ENCODE data around the gene RPS6KC1.
"Not testable (repeated sequence)": the region's sequence is repeated elsewhere in the genome, so short reads cannot be mapped to it uniquely, and the experiment has no call there.

The RPS6KC1 gene

DNA sequence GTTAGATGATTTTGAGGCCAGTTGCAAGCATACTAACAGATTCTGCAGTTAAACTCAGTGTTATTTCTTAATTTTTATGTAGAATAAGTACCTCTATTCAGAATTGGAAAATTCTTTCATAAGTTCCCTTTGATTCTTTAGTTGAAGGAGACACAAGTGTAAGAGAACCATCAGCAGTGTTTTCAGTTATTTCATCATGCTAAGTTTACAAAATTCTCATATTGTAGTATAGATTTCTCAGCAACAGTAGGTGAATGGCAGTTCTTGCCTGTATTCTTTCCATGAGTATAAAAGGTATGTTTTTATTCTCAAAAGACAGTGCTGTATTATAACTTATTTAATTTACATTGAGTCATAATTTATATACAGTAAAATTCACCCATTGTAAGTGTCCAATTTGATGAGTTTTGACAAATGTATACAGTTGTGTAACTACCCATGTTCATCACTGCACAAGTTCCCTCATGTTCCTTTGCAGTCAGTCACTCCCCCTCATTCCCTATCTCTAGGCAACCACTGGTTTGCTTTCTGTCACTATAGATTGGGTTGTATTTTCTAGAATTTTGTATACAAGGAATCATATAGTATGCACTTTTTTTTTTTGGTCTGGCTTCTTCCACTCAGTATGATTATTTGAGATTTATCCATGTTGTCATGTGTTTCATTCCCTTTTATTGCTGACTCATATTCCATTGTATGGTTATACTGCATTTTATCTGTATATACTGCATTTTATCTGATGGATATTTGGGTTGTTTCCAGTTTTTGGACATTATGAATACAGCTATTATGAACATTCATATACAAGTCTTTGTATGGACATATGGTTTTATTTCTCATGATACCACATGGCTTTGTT, 3.9 kb downstream of the RPS6KC1 start:
- DNase-seq, result no peak
- ATAC-seq, result no peak

DNA sequence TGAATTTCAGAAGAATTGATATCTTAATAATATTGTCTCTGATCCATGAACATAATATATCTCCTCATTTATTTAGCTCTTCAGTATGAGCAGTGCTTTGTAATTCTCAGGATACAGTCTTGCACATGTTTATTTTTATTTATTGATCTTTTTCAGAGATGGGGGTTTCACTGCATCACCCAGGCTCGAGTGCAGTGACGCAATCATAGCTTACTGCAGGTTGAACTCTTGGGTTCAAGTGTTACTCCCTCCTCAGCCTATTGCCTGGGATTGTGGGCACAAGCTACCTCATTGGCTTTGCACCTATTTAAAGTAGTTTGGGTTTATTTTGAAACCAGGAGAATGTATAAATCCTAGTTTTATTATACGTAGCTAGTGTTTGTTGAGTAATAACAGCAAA, 4.7 kb downstream of the RPS6KC1 start:
- DNase-seq, result no peak
- ATAC-seq, result no peak

DNA sequence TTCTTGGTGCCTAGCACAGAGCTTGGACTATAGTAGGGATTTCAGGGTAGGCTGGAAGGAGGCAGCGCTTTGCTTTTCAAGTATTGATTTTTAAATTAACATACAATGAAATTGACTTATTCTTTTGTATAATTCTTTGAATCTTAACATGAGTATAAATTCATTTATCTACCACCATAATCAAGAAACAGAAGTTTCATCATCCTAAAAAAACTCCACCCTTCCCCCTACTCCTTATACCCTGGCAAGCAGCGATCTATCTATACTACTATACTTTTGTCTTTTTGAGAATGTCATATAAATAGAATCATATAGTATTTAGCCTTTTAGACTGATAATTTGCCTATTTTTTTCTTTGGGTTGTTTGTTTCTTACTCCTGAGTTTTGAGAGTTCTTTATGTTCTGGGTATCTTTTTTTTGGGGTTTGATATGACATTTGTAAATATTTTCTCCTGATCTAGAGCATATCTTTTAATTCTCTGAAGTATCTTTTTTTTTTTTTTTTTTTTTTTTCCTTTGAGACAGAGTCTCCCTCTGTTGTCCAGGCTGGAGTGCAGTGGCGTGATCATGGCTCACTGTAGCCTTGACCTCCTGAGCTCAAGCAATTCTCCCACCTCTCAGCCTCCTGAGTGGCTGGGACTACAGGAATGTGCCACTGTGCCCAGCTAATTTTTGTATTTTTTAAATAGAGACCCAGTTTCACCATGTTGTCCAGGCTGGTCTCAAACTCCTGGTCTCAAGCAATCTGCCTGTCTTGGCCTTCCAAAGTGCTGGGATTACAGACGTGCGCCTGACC, 6.4 kb downstream of the RPS6KC1 start:
- ATAC-seq (no peak), DNase-seq (no peak)

DNA sequence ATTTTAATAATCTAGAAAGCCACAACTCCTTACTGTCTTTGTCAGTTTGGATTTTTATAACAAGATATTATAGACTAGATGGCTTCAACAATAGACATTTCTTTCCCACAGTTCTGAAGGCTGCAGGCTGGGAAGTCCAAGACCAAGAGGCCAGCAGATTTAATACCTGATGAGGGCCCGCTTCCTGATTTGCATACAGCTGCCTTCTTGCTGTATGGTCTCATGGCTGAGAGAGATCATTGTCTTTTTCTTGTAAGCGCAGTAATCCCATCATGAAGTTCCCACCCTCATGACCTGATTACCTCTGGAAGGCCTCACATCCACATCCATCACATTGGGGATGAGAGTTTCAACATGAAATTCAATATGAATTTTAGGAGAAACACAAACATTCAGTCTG, 9.8 kb downstream of the RPS6KC1 start:
- DNase-seq (no peak), ATAC-seq (no peak)

DNA sequence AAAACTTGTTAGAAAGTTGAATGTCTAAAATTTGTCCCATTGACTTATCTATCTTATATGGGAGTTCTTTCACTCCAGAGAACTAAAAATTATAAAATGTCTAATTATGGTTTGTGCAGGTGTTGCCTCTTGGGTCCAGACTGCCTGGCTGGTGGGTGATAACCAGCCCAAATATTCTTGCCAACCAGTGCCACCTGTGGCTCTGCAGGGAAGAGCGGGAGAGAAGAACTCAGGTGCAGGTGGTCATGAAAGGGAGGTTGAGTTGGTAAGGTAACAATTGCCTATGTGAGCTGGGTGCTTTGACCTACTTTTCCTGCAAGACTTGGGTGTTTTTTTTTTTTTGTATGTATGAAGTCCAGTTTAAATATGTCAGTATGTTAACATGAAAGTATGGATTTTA, 10.2 kb downstream of the RPS6KC1 start:
- ATAC-seq, result no peak
- no peak for DNase-seq

DNA sequence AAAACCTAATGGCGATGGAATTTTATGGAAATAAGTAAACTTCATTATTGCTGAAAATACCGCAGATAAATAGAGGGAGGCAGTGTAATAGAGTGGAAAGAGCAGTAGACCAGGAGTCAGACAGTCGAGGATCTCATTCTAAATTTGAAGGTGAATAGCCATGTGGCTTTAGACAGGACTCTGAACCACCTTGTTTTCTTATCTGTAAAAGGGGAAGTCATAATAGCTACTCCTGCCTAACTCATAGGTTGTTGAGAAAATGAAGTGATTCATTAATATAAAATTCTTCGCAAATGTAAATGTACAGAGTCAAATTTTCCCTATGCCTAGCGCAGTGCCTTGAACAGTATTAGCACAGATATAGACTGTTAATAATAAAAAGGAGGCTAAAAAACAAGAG, 14.8 kb downstream of the RPS6KC1 start:
- no peak for DNase-seq
- no peak for ATAC-seq

DNA sequence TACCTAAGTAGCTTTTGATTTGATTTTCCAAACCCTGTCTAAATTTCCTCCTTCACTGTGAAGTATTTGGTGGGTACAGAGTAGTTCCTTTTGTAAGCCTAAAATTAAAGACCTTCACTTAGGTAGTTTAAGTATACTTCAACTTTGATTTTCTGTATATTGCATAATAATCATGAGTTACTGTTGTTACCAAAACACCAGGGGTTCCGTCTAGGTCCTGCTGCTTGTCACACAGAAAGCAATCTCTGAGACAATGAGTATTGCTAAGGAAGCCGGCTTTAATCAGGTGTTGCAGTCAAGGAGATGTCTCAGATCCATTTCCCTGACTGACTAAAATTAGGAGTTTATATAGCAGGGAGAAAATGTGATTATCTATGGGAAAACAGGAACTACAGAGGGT, 15.3 kb downstream of the RPS6KC1 start:
- ATAC-seq (no peak), DNase-seq (no peak)

DNA sequence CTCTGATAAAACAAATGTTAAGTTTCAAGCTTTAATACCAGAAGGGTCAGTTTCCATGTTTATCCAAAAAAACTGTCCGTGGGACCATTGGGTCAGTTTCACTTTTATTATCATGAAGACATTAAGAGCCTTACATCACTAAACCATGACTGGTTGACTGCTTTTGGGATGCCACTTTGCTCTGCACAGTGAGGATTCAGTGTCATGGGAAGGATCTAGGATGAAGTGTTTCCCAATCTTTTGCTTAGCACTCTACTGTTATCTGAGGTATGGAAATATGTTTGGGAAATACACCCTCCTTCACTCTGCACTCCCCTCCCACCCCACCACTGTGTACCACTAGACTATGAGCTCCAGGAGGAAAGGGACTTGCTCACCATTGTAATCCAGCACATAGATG, 16.3 kb downstream of the RPS6KC1 start:
- ATAC-seq, result no peak
- no peak for DNase-seq

DNA sequence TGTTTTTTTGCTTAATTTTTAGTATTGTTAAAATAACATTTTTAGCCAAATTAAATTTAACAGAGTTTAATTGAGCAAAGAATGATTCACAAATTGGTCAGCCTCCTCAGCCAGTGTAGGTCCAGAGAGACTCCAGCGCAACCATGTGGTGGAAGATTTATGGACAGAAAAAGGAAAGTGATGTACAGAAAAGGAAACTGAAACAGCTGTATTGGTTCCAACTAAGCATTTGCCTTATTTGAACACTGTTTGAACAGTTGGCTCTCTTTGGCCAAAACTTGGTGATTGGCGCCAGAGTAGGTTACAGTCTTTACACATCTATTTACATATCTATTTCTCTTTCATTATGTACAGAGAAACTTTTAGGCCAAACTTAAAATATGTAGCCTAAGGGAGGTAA, 19.4 kb downstream of the RPS6KC1 start:
- DNase-seq (peak; percentile 25), ATAC-seq (peak; percentile 80)

DNA sequence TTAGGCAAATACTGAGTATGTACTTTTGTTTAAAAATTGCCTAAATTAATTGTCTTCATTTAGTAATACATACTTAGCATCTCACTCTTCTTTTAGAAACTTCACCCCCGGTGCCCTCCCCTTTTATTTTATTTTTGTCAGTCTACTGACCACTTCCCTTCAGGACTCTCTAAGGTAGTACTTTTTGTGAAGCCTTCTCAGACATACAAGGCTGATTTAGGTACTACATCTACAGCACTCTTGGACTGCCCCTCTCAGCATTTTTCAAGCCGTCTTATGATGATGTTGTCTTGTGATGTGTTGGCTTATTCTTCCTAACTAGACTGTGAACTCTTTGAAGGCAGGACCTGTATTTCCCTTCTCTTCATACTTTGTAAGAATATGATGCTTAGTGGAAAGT, 24.7 kb downstream of the RPS6KC1 start:
- ATAC-seq (no peak), DNase-seq (no peak)

DNA sequence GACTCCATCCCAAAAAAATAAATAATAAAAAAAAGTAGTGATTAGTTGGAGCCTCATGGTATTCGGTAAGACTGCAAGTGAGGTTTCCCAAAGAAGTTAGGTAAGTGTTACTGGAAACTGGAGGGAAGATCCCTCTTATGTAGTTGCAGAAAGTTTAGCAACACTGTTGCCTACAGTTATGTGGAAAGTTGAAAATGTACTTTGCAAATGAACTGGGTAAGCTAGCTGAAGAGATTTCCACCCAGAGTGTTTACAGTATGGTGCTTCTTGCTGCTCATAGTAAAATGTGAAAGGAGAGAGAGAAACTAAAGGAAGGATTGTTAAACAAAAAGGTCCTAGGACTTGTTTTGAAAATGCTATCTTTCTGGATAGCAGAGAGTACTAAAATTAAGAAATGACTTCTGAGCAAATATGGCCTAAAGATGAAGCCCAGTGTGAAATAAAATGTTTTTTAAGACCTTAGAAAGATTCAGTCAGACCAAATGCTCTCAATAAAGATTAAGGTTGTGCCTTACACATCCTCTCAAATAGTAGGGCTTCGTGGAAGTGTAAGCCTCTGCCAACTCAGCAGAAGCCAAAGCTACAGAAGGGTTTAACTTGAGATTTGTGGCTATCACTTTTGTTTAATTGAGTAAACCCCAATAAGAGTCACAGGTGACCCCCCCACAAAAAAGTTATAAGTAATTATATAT, 31.5 kb downstream of the RPS6KC1 start:
- DNase-seq (no peak), ATAC-seq (peak; percentile 28)

DNA sequence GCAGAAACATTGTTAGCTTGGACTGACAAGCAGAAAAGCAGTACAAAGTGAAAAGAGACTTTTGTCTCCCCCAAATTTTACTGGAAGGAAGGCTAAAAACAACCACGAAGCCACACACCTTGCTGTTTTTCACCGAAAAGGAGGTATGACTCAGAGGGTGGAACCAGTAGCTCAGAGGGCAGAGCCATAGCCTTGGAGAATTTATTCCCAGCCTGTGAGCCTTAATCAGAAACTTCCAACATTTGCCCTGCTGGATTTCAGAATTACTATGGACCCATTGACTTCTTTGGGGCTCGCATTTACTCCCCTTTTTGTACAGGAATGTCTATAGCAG, 32.0 kb downstream of the RPS6KC1 start:
- ATAC-seq (peak; percentile 59), DNase-seq (no peak)

DNA sequence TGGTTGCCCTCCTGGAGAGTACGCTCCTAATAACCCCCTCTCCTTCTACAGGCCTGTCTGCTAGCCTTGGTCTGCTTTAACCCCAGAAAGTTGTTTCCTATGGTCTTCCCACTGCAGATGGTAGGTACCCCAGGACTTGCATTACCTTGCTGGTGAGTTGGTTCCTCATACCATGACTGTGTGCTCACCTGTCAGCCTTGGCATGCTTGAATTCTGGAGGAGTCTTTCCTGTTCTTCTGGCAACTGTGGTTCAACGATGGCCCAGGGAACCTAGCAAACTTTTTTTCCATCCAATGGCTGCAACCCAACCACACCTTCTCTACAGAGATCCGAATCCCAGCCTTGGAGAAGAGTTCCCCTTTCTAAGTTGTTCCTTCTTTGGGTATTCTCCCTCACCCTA, 36.9 kb downstream of the RPS6KC1 start:
- ATAC-seq (no peak), DNase-seq (no peak)

DNA sequence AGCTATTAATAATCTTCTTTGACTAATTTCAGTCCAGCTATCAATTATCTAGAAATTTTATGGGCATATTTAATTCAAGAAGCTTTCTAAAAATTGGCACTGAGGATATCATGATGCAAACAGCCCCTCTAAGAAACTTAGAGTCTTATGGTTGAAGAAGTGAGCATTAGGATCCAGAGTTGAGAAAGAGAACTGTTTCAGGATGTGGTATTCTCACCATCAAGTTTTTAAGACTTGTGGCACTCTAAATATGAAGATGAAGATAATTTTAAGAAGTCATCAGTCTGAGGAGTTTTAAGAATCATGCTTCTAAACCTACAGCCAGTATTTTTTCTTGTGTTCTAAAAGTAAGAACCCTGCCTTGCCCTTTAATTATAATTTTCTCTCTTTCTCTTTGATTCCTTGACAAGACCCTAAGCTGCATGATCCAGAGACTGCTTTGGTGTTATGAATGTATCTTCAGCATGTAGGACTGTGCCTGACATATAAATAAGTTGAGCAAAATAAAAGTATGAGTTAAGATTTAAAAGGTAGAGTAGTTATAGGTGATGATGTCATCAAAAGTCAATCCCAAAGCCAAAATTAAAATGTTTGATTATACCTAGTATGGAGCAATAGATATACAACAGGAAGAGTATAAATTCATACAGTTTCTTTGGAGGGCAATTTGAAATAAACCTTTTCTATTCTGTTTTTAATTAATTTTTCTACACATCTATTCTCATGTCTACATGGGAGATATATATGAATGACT, 39.1 kb downstream of the RPS6KC1 start:
- DNase-seq (no peak), ATAC-seq (no peak)

DNA sequence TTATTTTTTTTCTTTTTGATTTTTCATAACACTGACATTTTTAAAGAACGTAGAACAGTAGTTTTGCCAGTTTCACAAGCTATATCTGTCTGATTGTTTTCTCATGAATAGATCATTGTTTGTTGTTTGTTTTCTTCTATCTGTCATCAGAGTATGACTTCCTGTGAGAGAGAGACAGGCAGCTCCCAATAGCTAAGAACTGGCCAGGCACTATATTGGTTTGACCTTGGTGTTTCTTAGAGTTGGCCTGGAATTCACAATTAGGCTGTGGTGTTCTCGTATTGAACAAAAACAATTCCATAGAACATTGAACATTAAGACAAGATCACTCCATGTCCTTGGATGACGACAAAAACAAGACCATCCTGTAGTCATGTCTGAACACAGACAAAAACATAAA, 43.4 kb downstream of the RPS6KC1 start:
- ATAC-seq, result no peak
- DNase-seq, result no peak

DNA sequence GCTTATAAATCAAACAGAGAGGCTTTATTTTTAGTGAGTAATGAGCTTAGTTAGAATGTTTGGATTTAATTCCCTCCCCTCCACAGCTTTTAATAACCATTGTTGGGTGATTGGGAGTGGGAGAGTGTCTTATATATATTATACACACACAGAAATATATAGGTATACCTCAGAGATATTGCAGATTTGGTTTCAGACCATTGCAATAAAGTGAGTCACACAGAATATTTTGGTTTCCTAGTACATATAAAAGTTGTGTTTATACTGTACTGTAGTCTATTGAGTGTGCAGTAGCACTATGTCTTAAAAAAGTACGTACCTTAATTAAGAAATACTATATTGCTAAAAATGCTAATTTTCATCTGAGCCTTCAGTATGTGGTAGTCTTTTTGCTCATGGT, 44.4 kb downstream of the RPS6KC1 start:
- no peak for DNase-seq
- no peak for ATAC-seq

DNA sequence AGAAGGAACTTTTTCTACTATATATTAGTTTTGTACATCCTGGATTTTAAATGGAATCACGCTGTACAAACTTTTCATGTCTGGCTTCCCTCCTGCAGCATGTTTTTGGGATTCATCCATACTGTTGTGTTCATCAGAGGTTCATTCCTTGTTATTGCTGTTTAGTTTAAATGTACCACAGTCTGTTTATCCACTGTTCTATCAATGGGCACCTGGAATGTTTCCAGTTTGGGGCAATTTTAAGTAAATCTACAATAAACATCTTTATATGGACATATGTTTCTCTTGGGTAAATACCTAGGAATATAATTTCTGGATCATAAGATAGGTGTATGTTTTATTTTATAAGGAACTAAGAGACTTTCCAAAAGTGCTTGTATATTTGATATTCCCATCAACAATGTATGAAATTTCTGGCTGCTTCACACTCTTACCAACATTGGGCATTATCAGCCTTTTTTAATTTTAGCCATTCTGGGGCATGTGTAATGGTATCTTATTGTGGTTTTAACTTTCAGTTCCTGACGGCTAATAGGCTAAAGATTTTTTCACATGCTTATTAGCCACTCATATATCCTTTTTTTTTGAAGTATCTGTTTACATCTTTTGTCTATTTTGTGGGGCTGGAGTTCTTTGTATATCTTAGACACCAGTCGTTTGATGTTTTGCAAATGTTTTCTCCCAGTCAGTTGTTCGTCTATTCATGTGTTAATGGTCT, 48.8 kb downstream of the RPS6KC1 start:
- ATAC-seq (no peak), DNase-seq (no peak)

DNA sequence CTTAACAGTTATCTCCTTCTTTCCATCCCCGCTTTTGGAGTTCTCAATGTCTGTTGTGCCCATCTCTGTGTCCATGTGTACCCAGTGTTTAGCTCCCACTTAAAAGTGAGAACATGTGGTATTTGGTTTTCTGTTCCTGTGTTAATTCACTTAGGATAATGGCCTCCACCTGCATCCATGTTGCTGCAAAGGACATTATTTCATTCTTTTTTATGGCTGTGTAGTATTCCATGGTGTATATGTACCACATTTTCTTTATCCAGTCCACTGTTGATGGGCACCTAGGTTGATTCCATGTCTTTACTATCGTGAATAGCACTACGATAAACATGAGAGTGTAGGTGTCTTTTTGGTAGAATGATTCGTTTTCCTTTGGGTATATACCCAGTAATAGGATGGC, 49.5 kb downstream of the RPS6KC1 start:
- DNase-seq, ATAC-seq: not testable (repeated sequence)

DNA sequence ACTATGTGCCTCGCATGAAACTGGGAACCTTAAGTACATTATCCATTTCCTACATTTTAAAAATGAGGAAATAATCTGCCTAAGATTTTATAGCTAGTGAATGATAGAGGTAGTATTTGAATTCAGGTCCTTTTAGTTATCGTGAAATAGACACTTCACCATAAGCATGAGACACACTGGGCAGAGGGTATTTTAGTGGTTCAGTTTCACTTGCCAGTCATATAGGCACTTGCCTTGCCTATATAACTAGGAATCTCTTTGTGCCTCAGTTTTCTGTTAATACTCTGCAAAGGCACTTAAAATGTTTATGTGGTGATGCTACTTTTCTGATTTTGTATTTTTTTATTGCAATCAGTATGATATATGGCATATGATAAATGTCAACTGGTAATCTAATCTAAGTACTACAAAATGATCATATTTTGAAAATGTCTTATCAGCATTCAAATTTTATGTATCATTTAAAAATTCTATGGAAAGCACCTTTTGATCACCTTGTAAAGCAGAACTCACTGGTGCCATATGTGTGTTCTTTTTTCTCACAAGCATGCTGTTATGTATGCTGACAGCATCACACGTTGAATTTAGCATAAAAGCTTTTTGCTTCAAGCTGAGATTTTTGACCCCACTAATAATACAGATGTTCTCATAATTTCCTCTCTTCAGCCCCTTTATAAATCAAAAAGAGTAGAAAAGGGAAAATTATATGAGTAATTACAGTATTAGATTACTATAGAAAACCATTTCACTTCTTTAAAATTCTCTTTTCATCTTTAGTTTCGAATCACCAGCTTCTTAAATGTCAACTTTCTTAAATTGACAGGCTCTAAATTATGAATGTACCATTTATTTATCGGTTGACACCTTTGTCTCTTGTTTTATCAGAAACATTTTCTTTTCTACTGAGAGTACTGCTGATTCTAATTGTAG, 52.6 kb downstream of the RPS6KC1 start:
- ATAC-seq, result peak; percentile 40
- DNase-seq, result no peak

DNA sequence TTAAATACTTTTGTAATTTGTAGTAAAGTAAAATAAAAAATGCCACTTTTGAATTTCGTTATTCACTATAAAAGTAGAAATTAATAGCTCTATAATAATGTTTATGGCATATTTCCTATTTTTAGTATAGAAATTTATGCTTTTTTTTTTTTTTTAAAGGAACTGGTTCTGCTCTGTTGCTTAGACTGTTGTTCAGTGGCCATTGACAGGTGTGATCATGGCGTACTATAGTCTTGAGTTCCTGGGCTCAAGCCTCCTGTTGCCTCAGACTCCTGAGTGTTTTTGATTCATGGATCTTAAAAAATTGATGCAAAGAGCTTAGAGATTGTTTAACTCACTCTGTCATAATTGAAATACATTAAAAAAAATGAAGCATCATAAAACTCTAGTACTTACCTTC, 53.6 kb downstream of the RPS6KC1 start:
- ATAC-seq (no peak), DNase-seq (no peak)

DNA sequence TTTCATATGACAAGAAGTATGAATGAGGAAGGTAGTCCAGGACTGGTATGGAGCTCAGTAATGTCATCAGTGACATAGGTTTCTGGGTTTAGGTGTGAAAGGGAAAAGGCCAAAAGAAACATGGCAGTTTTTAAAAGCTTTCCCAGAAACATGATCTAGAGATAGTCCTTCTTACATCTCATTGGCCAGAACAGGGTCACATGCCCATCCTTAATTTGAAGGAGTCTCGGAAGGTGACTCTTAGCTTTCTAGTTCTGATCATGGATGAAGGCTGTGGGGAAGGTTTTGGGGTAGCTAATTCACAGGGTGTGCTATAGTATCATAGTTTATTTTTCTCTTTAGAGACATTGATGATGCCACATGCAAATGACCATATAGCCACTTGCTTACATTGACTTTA, 55.3 kb downstream of the RPS6KC1 start:
- DNase-seq (no peak), ATAC-seq (no peak)
